ENCODE data around the gene NISCH.

The NISCH gene

DNA sequence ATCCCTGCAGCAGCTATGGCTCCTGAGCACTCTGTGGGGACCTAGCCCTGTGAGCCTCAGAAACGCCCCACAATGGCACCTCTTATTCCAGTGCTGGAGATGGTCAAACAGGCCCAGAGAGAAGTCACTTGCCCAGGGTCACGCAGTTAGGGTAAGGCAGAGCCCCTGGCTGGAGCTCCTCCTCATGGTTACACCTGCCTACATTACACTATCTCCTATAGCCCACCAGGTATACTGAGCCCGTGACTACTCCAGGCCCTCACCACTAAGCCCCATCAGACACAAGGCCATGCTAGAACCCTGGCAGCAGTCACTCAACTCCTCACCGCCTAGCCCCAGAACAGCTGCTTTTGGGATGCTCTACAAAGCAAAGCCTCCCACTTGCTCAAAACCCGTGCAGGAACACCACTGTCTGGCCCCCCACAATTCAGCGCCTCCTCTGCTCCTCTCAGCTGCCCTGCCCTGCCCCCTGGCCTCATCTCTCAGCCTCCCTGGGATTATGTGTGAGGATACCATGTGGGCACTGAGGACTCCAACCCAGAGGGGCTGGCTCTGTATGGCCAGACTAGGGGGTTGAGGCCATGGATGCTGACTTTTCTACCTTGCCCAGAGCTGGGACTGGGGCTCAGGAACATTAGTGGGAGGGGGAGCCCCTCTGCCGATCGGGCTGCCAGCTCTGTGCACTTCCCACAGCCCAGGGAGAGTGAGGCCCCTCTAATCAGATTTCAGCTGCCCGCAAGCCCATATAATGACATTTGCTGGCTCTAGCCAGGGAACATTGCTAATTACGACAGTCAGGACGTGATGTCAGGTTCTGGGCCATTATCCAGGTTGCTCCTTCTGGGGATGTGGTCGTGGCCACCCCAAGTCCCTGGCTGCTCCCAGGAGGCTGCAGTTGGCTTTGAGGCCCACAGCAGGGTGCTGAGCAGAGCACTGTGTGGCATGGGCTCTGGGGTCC is 74.3 kb downstream of the NISCH start:
- no peak for TF ChIP-seq JUND (IDR thresholded peaks at IDR 0.05; ENCODE audit: low read depth)
- in situ Hi-C loops (cut with HindIII; ENCODE audit: low pct_unique_long_range_greater_than_20kb, low sequenced_read_pairs): no loop called here
- no peak for DNase-seq (ENCODE audit: low read depth in 1 of 2, low spot score in 1 of 2)

DNA sequence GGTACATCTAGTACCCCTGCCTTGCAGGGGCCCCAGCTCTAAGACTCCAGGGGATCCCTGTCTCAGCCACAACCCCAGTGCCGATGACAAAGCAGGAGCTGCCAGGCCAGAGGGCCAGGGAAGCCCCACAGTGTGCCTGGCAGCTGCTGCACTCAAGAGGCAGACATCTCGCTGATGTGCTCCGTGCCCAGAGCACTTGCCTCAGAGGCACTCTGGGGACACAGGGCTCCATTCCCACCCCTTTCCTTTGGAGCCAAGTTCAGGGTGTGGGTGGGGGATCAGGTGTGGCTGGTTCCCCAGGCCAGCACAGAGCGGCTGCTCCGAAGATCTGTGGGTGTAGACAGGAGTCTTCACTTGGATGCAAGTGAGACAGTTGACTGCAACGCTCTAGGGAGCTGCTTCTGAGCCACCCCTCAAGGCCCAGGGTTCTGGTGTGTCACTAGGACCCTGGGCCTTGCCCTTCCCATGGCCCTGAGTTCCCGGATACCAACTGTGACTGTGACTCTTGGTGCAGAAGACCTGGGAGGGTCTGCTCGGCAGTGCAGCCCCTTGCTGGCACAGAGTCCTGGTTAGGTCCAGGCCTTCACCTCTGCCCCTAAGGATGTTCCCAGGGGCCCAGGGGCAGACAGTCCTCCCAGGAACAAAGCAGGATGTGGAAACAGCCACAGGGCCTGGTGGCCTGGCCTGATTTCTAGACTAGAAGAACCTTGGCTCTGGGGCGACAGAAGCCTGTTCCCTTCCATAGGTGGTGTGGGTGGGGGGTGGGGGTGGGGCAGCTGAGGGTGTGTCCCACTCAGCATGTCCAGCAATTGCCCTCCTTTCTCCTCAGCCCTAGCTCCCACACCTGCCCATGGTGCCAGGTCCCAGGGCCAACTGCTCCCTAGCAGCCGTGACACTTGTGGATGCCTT is 75.8 kb downstream of the NISCH start:
- TF ChIP-seq JUND (IDR thresholded peaks at IDR 0.05; ENCODE audit: low read depth): no peak
- in situ Hi-C loops (cut with HindIII; ENCODE audit: low pct_unique_long_range_greater_than_20kb, low sequenced_read_pairs): no loop called here
- DNase-seq (ENCODE audit: low read depth in 1 of 2, low spot score in 1 of 2): peak in 1 of 2 experiments; percentile 2

DNA sequence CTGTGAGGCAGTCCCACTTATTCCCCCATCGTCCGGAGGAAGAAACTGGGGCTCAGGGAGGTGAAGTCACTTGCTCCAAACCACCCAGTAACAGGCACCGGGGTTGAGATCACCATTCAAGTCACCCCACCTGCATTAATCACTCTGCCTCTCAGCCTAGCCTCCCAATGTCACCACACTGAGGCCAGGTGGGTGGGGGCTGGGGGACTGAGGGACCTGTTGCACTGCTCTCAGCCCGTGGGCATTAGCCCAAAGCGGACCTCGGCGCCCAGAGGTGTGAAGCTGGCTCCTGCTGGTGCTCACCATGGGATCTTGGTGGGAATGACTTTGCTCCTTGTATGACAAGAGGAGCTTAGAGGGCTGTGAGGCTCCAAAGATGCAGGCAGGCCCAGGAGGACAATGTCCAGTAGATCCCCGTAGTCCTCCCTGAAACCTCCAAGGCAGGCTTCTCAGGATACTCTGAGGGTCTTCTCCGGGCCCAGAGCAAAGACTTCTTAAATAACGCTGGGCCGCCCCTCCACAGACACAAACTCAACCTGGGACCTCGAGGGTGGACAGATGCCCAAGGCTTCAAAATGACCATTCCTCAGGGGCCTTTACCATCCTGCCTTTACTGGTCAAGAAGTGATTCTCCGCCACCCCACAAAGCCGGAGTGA is 76.6 kb downstream of the NISCH start:
- TF ChIP-seq JUND (IDR thresholded peaks at IDR 0.05; ENCODE audit: low read depth): no peak
- in situ Hi-C loops (cut with HindIII; ENCODE audit: low pct_unique_long_range_greater_than_20kb, low sequenced_read_pairs): no loop called here
- DNase-seq (ENCODE audit: low read depth in 1 of 2, low spot score in 1 of 2): peak in 1 of 2 experiments; percentile 4

DNA sequence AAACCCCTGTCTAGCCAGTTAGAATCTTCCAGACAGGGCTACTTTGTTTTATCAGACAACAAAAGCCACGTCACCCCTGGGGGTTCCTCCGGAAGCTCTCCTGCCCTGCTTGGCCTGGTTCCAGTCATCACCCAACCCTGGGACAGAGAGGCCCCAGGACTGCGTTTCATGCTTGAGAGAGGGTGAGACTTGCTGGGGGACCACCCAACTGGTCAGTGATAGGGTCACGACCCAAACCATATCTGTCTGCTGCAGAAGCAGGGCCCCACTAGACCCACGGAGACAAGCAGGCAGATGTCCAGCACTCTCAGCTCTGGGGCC is 77.1 kb downstream of the NISCH start:
- DNase-seq (ENCODE audit: low read depth in 1 of 2, low spot score in 1 of 2): no peak
- in situ Hi-C loops (cut with HindIII; ENCODE audit: low pct_unique_long_range_greater_than_20kb, low sequenced_read_pairs): no loop called here
- no peak for TF ChIP-seq JUND (IDR thresholded peaks at IDR 0.05; ENCODE audit: low read depth)

DNA sequence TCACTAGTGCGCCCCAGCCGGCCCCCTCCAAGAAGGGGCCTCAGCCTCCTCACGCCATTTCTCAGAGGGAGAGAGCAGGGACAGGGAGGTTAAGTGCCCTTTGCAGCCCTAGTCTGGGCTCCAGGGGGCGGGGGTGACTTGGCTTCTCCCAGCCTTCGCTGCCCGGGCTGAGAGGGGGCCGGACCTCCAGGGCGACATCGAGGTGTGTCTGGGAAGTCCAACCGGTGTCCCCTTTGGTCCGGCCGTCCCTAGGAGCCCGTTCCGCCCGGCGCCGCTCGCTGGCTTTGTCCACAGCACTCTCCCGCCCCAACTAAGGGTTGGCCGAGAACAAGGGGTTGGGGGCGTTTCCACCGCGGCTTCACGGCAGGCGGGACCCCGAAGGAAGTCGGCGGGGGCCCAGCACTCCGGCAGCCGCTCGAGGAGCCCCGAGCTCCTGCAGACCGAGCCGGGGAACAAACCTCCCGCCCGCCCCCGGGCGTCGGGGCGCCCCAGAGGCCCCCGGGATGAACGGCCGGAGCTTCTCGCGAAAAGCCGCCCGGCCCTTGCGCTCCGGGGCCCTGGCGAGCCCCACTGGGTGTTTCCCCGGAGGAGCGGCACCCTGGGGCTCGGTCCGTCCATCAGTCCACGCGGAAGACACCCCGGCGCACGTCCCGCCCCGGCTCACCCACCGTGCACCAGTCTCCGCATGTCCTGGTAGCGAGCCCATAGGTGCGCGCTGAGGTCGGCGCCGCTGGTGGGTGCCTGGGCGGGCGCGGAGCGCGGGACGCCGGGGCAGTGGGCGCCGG is 77.6 kb downstream of the NISCH start:
- DNase-seq (ENCODE audit: low read depth in 1 of 2, low spot score in 1 of 2): peak; percentile 10 to 58
- in situ Hi-C loops (cut with HindIII; ENCODE audit: low pct_unique_long_range_greater_than_20kb, low sequenced_read_pairs): no loop called here
- no peak for TF ChIP-seq JUND (IDR thresholded peaks at IDR 0.05; ENCODE audit: low read depth)

DNA sequence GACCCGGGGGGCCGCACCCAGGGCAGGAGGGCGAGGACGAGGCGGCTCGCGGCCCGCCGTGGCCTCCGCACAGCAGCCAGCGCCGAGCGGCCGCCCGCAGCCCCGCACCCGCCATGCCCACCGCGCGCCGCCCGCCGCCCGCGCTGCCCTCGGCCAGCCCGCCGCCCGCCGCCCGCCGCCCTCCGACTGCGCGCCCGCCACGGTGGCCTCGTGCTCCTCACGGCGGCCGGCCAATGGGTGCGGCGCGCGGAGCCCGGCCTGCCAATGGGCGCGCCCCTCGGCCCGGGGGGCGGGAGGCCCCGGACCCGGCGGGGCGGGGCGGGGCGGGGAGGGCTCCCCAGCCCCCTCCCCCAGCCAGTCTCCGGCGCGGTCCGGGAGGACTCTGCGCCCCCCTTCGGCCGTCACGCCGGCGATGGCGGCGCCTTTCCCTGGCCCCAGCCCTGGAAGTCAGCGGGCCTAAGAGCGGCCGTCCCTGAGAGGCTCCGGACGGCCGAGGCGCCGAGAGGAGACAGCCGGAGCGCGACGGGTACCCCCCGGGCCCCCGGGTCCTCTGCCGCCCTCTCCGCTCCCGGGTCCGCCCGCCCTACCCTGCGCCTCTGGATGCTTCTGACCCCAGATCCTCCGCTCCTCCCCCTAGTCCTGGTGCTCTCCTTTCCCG is 78.3 kb downstream of the NISCH start, which contains the start of gene NT5DC2:
NT5DC2 (minus strand) TSS at position 235 of the 658 bp plus-strand sequence; CDS start at position 115, 120 bp downstream.
- in situ Hi-C loops (cut with HindIII; ENCODE audit: low pct_unique_long_range_greater_than_20kb, low sequenced_read_pairs): no loop called here
- no peak for TF ChIP-seq JUND (IDR thresholded peaks at IDR 0.05; ENCODE audit: low read depth)
- peak; percentile 78 to 86 for DNase-seq (ENCODE audit: low read depth in 1 of 2, low spot score in 1 of 2)

DNA sequence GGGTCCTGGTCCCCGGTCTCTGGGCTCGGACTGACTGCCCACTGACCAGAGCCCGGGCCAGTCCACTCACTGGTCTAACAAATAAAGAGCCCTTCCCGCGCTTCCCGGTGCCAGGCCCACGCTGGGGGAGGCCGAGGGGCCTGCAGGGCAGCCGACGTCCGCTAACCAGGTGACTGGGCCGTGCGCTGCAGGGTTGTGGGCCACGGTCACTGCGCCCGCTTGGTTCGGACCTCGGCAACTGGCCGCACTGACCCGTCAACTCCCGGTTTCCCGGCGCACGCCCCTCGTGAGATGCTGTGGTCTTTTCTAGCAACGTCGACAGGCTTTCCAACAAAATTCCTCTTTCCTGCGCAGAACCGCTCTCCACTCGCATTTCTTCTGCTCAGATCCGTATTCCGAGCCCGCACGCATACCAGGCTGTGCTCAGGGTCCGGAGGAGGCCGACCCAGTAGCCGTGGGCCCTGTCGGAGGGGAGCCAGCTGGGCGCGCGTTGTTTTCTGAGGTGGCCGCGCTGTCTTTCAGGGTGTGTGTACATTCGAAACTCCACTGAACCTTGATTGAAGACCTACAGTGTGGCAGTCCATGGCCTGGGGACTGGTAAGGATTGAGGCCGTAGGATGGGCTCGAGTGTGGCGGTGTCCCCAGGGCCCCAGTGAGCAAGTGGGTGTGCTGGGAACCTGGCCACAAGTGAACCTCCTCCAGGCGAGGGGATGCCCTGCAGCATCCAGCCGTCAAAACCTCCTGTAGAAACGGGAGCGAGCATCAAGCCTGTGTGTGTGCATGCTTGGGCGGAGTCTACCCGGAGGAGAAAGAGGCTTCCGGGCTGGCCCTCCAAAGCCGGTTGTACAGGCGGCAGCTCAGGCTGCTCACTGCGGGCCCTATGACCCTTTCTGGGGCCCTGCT is 79.1 kb downstream of the NISCH start:
- in situ Hi-C loops (cut with HindIII; ENCODE audit: low pct_unique_long_range_greater_than_20kb, low sequenced_read_pairs): no loop called here
- no peak for TF ChIP-seq JUND (IDR thresholded peaks at IDR 0.05; ENCODE audit: low read depth)
- DNase-seq (ENCODE audit: low read depth in 1 of 2, low spot score in 1 of 2): peak; percentile 13 to 30

DNA sequence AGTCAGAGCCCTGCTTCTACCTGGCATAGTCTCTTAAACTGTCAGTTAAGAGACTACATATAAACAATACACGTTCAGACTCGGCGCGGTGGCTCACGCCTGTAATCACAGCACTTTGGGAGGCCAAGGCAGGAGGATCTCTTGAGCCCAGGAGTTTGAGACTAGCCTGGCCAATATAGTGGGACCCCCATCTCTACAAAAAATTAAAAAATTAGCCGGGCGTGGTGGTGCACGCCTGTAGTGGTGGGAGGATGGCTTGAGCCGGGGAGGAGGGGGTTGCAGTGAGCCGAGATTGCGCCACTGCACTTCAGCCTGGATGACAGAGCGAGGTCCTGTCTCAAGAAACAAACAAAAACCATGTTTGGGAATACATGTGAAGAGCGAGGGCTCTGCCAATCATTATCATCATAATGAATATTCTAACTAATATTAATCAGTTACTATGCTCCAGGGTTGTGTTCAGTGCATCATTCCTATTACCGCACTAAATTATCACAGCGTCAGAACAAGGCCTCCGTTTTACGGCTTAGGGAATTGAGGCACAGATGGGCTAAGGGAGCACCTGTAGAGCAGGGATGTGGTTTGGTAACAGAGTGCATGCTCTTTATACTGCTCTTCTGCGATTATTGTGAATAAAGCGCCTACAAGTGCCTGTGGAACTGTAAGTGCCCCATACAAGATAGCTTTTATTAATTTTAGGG is 80.2 kb downstream of the NISCH start:
- DNase-seq (ENCODE audit: low read depth in 1 of 2, low spot score in 1 of 2): no peak
- no peak for TF ChIP-seq JUND (IDR thresholded peaks at IDR 0.05; ENCODE audit: low read depth)
- in situ Hi-C loops (cut with HindIII; ENCODE audit: low pct_unique_long_range_greater_than_20kb, low sequenced_read_pairs): no loop called here

DNA sequence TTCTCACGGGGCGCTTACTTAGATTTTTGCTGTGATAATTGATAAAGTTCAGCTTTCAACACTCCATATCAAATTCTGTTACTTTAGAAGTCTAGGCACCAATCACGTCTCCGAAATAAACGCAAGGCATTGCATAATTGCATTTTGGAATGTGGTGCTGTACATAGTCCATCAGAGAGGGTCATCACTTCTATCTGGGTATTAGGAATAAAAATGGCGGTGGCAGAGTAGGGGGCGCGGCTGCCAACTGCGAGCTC is 80.6 kb downstream of the NISCH start:
- DNase-seq (ENCODE audit: low read depth in 1 of 2, low spot score in 1 of 2): no peak
- in situ Hi-C loops (cut with HindIII; ENCODE audit: low pct_unique_long_range_greater_than_20kb, low sequenced_read_pairs): no loop called here
- TF ChIP-seq JUND (IDR thresholded peaks at IDR 0.05; ENCODE audit: low read depth): no peak

All from T47D (cell line).